Measurements from ENCODE around the gene NMNAT3.

Gene NMNAT3

GRCh38 chr3:139675327-139675726 lies 2.4 kb downstream of the NMNAT3 start:
- DNase-seq (ENCODE audit: low spot score), result no peak

- no peak for DNase-seq (ENCODE audit: low spot score)
Measured at GRCh38 chr3:139674571-139675260, 3.1 kb downstream of the NMNAT3 start.

- DNase-seq (ENCODE audit: low spot score), result no peak
Measured at GRCh38 chr3:139672884-139673283, 4.9 kb downstream of the NMNAT3 start.

GRCh38 chr3:139671863-139672646 lies 5.7 kb downstream of the NMNAT3 start:
- DNase-seq (ENCODE audit: low spot score), result no peak

- DNase-seq (ENCODE audit: low spot score), result no peak
Measured at GRCh38 chr3:139671107-139671506, 6.7 kb downstream of the NMNAT3 start.

- DNase-seq (ENCODE audit: low spot score), result no peak
Measured at GRCh38 chr3:139670196-139670595, 7.6 kb downstream of the NMNAT3 start.

- no peak for DNase-seq (ENCODE audit: low spot score)
Measured at GRCh38 chr3:139668332-139668731, 9.4 kb downstream of the NMNAT3 start.

GRCh38 chr3:139664958-139665357 lies 12.8 kb downstream of the NMNAT3 start:
- DNase-seq (ENCODE audit: low spot score), result no peak

GRCh38 chr3:139660269-139660668 lies 17.5 kb downstream of the NMNAT3 start:
- DNase-seq (ENCODE audit: low spot score), result no peak

- no peak for DNase-seq (ENCODE audit: low spot score)
Measured at GRCh38 chr3:139659511-139659910, 18.3 kb downstream of the NMNAT3 start.

GRCh38 chr3:139657936-139658335 lies 19.8 kb downstream of the NMNAT3 start:
- no peak for DNase-seq (ENCODE audit: low spot score)

GRCh38 chr3:139657434-139657833 lies 20.3 kb downstream of the NMNAT3 start:
- DNase-seq (ENCODE audit: low spot score), result no peak

GRCh38 chr3:139655909-139656595 lies 21.7 kb downstream of the NMNAT3 start:
- DNase-seq (ENCODE audit: low spot score), result no peak

GRCh38 chr3:139654637-139655365 lies 23.0 kb downstream of the NMNAT3 start:
- DNase-seq (ENCODE audit: low spot score), result no peak

- no peak for DNase-seq (ENCODE audit: low spot score)
Measured at GRCh38 chr3:139653582-139653981, 24.2 kb downstream of the NMNAT3 start.

GRCh38 chr3:139652561-139652960 lies 25.2 kb downstream of the NMNAT3 start:
- DNase-seq (ENCODE audit: low spot score), result no peak

GRCh38 chr3:139647866-139648435 lies 29.8 kb downstream of the NMNAT3 start:
- no peak for DNase-seq (ENCODE audit: low spot score)

GRCh38 chr3:139646512-139646911 lies 31.3 kb downstream of the NMNAT3 start:
- DNase-seq (ENCODE audit: low spot score), result no peak

GRCh38 chr3:139642996-139643395 lies 34.8 kb downstream of the NMNAT3 start:
- no peak for DNase-seq (ENCODE audit: low spot score)

GRCh38 chr3:139640456-139640855 lies 37.3 kb downstream of the NMNAT3 start:
- DNase-seq (ENCODE audit: low spot score), result no peak

GRCh38 chr3:139639662-139640061 lies 38.1 kb downstream of the NMNAT3 start:
- DNase-seq (ENCODE audit: low spot score), result no peak

- no peak for DNase-seq (ENCODE audit: low spot score)
Measured at GRCh38 chr3:139638518-139638917, 39.3 kb downstream of the NMNAT3 start.
